HG03558 (cell line): ENCODE results near the gene RXRA.

Experiments used
- ATAC-seq: cut with Tn5 transposase; IDR thresholded peaks from one replicate; pipeline ENCODE4 v1.9.1; 2021; ENCODE audit warnings: moderate number of reproducible peaks; ENCODE audit not compliant: unreplicated experiment; ENCODE audit errors: extremely low read depth

RXRA gene

DNA sequence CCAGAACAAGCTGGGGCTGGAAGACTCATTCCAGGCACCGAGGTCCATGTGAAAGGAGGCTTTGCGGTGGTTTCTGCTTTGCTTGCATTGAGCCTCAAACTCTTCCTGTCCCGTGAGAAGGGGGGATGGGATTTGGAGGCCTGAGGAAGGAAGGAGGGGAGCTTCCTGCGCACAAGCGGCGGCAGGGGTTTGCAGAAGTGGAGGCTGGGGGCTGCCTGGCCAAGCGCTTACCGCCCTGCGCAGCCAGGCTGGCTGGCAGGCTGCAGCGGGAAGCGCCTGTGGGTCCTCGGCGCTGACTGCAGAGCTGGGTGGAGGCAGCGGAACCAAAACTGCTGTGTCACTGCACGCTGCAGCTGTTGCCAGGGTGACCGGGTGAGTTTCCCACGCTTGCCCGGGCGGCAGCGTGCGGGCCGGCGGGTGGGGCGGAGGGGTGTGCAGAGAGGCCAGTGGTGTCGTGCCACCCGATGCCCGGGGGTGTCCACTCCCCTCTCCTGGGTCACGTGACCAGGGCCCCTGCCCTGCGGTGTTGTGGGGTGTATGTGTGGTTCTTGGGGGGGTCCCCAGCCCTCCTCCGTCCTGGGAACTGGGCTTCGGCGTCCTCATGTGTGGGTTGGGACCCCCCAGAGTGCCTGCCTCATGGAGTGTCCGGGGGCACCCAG is 81.0 kb downstream of the RXRA start:
- ATAC-seq = no peak

DNA sequence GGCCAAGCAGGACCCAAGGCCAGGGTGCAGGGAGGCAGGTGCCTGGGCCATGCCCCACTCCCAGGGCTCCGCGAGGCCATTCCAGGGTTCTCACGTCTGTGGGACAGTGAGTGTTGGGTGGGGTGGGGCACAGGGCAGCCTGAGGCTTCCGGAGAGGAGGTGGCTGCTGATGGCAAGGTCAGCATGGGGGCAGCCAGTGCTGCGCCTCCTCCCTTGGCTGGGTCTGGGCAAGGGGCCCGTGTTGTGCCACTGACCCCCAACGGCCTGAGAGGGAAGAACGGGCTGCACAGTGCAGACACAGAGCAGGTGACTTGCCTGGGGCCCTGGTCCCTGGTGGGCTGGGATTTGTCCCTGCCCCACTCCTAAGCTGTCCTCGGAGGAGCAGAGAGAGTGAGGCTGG is 82.1 kb downstream of the RXRA start:
- ATAC-seq = no peak

DNA sequence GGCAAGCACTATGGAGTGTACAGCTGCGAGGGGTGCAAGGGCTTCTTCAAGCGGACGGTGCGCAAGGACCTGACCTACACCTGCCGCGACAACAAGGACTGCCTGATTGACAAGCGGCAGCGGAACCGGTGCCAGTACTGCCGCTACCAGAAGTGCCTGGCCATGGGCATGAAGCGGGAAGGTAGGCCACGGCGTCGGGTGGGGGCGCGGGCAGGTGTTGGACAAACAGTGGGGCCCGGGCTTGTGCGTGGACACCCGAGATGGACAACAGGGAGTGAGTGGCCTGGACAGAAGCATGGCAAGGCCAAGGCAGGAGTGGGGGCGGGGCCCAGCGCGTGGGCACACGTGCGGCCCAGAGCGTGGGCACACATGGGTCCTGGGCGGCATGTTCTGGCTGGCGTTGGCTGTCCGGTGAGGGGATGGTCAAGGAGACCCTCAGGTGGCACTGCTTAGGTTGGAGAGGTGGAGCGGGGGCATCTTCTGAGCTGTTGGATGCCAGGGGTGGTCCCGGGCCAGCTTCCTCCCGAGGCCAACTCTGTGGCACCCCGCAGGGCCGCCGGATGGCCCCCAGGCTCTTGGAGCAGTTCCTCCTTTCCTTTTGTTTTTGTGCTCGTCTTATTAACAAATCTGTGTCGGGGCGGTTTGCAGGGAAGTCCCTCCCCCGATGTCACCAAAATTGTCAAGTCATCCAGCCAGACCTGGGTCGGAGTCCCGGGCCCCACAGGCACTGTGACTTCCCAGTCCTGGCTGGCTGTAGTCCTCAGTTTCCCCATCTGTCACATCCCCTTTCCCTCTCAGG is 82.9 kb downstream of the RXRA start:
- ATAC-seq = no peak

DNA sequence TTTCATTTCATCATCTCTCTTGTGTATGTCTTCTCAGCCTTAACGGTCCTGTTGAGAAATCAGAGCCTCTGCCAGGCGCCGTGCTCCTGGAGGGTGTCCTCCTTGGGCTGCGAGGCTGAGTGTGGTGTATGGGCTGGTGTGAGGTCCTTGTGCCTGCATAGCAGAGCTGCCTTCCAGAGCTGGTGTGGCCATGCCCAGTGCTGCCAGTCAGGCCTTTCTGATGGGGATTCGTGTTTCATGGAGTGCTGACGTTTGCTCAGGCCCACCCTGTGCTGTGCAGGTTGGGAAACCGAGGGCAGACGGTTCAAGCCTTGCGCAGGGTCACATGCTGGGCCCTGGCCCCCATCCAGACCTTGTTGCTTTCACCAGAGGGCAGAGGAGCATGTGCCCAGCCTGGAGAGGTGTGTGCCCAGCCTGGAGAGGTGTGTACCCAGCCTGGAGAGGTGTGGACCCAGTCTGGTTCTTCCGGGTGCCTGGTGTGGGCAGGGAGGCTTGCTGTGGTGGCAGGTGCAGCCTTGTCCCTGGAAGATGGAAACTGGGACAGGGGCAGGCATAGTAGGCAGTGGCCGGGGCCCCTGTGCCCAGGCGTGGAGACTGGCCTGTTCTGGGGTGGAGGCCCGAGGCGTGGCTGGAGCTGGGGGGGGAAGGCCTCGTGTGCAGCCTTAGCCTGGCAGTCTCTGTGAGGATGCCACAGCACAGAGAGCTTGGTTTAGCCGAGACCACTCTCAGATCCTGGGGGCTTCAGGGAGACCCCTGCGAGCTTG is 84.0 kb downstream of the RXRA start:
- no peak for ATAC-seq

DNA sequence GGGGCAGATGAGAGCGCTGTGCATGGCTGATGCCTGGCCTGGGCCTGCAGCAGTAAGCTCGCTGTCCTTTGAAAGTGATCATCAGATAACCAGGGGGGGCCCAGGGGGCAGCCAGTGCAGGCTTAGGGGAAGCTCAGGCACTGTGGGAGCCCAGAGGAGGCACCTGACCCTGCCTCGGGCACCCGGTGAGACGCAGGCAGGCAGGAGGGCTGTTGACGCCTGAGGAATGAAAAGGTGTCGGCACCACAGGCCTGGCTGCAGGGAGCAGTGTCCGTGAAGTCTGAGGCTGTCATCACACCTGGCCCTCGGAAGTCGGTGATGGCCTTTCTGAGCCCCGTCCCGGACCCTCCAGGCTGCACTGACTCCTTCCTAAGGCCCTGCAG is 84.6 kb downstream of the RXRA start:
- ATAC-seq = no peak

DNA sequence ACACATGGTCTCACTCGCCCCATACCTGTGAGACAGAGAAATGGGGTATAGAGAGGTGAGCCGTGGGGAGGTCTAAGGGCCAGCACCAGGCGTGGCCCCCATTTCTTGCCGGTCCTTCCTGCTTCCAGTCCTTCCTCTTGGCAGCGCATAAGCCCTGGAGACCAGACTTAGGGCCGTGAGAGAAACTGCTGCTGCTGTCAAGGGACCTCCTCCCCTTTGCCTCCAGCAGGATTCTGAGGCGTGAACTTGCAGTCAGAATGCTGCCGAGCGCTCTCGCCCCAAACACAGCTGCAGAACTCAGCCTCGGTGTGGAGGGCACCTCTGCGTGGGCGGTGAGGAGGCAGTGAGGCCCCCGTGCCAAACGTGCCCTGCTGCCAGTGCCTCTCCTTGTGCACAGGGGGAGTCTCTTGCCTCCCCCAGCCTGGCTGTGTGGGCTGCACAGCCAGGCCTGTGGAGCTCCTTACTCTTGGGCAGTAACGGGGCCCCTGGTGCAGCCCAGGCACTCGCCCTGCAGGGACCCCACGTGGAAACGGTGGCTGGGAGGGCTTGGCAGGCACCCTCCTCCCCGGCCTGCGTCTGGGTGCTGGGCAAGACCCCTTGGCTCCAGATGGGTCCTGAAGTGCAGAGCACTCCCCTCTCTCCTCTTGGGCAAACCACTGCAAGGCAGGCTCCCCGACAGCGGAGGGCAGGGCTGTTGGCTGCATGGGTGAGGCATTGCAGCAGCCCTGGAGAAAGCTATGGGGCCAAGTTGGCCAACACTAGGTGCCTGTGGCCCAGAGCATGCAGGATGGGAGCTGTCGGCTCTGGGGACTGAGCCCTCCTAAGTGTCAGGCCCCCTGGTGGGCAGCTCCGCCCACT is 85.4 kb downstream of the RXRA start:
- no peak for ATAC-seq

DNA sequence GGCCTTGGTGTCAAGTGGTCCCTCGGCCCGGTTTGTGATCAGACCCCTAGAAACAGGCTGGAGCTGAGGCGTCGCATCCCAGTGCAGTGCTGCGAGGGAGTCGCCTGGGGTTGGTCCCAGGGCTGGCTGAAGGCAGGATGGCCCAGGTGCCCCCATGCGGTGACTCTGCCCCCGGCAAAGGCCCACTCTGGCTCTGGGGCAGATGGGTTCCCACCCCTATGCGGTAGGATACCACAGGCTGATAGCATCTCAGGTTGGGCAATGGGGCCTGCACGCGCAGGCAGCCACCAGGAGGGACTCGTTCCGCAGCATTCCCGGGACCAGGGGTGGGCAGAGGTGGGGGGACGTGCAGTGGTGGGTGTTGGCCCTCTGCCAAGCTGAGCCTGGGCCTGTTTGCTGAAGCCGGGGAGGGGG is 86.0 kb downstream of the RXRA start:
- no peak for ATAC-seq

DNA sequence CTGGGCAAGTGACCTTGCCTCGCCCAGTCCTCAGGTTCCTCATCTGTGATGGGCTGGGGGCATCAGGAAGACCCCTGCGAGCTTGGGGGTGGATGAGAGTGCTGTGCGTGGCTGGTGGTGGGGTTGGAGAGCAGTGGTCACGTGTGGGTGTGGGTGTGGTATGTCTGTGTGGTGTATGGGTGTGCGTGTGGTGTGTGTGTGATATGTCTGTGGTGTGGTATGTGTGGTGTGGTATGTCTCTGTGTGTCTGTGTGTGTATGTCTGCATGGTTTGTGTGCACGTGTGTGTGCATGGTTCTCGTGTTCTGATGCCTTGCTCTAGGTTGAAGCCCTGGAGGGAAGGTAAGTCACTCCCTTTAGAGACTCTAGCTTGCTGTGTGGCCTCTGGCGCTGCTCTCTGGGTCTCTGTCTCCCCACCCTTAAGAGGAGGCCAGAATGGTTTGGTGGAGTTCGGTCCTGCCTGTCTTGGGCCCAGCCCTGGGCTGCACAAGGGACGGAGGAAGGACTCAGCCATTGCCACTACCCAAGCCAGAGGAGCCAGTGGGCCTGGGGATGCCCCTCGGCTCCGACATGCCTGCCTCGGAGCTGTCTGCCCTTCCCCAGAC is 87.0 kb downstream of the RXRA start:
- no peak for ATAC-seq

DNA sequence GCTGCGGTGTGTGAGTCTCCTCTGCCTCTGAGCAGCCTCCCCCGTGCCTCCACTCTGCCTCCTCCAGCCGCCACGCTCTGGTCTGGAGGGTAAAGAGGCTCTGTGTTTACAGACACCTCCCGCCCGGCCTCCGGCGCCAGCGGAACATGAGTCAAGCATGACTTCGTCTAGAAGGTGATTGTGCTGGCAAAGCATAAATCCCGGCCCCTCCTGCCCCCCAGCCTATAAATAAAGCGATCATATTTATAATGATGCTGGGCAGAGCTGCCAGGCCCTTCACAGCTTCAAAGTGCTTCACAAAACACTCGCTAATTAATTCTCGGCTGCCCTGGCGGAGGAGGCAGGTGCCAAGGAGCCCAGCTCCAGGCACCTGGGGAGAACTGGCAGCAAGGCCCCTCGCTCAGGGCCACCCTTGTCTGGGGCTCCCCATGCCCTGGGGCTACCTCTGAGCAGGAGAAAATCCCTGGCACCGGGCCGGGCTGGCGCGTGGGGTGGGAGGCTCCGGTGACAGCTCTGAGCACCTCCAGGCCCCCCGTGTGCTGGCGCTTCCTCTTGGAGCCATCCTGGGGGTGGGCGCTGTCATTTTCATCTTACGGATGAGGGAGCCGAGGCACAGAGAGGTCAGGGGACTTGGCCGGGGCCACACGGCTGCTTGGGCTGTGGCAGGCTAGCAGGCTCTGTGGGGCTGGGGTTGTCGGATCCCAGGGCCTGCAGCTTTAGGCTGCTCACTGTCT is 87.8 kb downstream of the RXRA start:
- no peak for ATAC-seq

DNA sequence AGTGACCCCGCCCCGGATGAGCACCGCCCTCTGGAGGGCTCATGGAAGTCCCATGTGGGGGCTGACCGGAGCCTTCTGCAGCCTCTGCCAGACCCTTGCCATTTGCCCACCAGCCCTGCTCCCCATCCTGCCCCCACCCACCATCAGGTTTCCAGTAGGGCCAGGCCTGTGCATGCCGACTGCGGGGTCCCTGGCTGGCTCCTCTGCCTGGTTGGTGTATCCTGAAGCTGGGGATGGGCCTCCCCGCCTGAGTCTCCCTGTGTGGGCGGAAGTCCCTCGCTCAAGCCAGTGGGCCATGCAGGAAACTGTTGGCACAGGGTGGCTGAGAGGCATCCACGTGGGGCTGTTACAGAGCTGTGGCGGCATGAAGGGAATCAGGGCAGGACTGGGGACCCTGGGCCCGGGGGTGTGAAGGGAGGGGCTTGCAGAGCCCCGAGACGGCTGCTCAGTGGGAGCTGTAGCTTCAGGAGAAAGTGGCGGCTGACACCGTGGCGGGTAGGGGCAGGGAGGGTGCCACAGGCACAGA is 88.7 kb downstream of the RXRA start:
- no peak for ATAC-seq

DNA sequence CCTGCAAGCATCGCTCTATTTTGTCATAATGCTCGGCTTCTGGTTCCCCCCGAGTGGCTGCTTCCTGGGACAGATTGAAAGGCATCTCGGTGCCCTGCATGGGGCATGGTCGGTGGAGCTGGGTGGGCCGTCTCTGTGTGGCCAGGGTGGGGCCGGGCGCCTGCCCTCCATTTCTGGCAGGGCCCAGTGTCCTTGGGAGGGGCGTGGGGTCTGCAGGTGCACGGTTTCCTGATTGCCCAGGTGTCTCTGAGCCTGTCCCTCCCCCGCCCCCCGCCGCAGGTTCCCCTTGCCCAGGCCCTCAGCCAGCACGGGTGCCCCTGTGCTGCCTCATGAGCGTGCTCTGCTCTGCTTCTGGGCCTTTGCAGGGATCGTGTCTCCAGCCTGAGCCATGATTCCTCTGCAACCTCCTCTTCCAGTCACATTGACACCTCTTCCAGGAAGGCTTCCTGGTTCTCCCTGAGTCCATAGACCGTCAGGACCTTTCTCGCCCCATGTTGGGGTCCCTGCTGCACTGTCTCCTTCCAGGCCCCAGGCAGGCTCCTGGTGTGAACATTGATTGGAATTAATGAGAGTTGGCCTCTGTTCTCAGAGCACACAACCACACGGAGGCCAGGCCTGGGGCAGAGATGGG is 90.2 kb downstream of the RXRA start:
- ATAC-seq = no peak

DNA sequence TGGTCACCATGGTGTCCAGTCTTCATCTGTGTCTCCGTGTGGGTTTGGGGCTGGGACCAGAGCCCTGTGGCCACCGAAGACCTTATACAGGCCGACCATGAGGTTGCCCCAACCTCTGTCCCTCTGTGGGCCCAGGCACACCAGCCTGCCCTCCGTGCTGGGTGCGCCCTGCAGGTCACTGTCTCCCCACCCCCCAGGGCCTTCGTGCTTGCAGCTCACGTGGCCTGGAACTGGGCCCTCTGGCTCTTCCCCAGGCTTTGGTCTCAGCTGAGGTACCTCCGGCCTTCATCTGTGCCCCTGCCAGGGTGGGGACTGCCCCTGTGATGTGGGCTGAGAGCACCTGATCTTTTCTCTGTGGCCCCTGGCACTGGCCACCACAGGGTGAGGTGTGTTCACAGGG is 92.1 kb downstream of the RXRA start:
- no peak for ATAC-seq

DNA sequence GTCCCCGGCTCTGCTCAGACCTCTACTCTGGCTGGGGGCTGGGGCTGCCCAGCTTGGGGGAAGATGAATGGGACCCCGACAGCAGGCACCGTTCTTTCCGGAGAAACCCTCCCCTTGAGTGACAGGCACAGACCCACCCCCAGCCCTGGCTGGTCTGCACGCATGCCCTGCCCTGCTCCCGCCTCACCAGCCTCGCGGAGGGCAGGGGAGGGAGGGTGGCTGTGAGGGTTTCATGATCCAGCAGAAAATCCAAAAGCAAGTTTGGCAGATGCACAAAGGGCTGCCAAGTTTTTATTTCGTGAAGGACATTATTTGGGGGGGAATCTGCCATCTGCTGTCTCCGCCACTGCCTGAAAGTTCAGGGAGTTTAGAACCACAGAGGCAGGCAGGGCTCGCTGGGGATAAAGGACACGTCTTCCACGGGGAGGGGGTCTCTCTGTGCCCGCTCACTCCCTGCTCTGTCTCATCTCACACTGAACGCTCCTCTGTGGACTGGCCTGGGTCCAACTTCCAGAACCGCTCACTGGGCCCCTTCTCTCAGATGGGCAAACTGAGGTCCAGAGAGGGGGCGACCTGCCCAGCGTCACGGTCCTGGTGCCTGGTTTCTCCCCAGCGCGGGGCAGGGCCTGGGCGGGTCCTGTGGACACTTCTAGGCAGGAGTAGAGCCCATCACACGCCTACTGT is 92.9 kb downstream of the RXRA start:
- ATAC-seq = no peak

DNA sequence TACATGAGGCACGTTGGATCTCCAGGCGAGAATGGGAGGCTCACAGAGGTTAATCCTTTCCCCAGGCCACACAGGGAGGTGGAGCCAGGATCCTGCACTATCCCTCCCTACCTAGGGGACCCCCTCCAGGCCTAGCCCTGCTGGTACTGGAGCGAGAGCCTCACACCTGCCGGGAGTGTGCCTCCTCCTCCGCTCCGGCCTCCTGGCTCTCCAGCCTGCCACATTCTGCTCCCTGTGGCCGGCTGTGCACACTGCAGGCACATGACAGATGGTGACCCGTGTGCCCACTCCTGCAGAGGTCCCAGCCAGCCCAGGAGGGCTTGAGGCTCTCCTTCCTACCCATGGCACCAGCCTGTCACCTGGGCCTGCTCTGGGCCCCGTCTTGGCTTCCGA is 93.4 kb downstream of the RXRA start:
- ATAC-seq = no peak

DNA sequence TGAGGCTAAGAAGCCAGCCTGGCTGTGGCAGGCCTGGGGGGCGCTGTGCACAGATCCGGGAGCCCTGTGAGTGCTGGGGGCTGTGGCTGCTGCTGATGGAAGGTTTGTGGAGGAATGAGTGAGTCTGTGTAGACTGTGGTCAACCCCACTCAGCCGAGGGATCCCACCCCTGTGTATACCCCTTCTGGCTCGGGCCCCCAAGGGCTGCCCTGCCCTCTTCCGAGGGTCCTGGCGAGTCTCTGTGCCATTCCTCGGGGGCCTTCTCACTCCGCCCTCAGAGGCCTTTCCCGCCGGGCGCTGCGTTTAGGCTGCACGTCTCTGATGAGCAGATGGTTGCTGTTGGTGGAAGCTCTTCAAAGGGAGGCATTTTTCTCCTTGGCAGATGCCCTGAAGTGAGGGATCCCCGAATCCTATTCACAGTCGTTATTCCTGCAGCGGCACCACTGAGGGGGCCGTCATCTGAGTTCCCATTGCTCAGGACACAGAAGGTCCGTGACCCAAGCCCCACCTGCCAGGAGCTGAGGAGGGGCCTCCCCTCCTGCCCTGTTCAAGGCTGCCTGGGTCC is 94.1 kb downstream of the RXRA start:
- ATAC-seq = no peak

DNA sequence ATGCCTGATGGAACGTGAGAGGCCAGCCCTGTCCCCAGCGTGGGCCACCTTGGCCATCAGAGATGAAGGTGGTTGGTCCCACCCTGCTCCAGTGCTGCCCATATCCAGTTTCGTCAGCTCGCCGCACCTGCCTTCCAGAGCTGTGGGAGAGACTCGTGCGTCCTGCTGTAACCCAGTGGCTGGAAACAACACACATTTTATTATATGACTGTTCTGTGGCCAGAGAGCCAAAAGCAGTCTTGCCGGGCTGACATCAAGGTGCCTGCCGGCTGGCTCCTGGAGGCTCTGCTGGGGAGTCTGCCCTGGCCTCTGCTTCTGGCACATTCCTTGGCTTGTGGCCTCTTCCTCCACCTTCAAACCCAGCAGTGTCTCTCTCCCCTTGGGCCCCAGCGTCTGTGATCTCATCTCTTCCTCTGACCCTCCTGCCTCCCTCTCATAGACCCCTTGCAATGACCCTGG is 94.7 kb downstream of the RXRA start:
- no peak for ATAC-seq

DNA sequence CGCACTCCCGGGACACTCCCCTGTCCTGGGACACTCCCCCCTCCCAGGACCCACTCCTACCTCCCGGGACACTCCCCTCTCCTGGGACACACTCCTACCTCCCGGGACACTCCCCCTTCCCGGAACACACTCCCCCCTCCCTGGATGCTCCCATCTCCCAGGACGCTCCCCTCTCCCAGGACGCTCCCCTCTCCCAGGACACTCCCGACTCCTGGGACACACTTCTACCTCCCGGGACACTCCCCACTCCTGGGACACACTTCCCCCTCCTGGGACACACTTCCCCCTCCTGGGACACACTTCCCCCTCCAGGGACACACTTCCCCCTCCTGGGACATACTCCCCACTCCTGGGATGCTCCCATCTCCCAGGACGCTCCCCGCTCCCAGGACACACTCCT is 95.6 kb downstream of the RXRA start:
- ATAC-seq = no peak
